Measurements from ENCODE around the gene BCR. TPM values are rescaled to one million over a fixed set of nuclear protein-coding genes. Genes with fewer than 3 reads are reported as not detected.

The BCR gene
- total RNA-seq, 6 donors from 2014 or later: 47.1 to 105 (median 68.6) TPM

- no peak overlapping the region for H3K4me3 ChIP-seq
- no peak for TF ChIP-seq POLR2A (IDR thresholded peaks at IDR 0.05)
- TF ChIP-seq EP300 (IDR thresholded peaks at IDR 0.05): no peak
- TF ChIP-seq POLR2AphosphoS5 (IDR thresholded peaks at IDR 0.05): no peak
- TF ChIP-seq, protein P1, sequence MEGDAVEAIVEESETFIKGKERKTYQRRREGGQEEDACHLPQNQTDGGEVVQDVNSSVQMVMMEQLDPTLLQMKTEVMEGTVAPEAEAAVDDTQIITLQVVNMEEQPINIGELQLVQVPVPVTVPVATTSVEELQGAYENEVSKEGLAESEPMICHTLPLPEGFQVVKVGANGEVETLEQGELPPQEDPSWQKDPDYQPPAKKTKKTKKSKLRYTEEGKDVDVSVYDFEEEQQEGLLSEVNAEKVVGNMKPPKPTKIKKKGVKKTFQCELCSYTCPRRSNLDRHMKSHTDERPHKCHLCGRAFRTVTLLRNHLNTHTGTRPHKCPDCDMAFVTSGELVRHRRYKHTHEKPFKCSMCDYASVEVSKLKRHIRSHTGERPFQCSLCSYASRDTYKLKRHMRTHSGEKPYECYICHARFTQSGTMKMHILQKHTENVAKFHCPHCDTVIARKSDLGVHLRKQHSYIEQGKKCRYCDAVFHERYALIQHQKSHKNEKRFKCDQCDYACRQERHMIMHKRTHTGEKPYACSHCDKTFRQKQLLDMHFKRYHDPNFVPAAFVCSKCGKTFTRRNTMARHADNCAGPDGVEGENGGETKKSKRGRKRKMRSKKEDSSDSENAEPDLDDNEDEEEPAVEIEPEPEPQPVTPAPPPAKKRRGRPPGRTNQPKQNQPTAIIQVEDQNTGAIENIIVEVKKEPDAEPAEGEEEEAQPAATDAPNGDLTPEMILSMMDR (IDR thresholded peaks at IDR 0.05): no peak
- peak overlapping the region in 1 of 4 donors; percentile 86 for H3K27ac ChIP-seq
- no peak for DNase-seq
- peaks cover 54 to 92% (median 62%) of the 10 kb centered on the region in 4 donors for H3K4me1 ChIP-seq
- 75 to 90% methylated on average over 15 of the region's 15 CpGs for WGBS, 2 donors
- H3K36me3 ChIP-seq: no peaks in the 10 kb centered on the region
- H3K9me3 ChIP-seq: no peaks in the 10 kb centered on the region
- ATAC-seq (ENCODE audit: low FRiP score in 2 of 2): no peak
- no peaks in the 10 kb centered on the region for H3K27me3 ChIP-seq
Observed at GRCh38 chr22:23149743-23150238, 30.5 kb upstream of the BCR start.

DNA sequence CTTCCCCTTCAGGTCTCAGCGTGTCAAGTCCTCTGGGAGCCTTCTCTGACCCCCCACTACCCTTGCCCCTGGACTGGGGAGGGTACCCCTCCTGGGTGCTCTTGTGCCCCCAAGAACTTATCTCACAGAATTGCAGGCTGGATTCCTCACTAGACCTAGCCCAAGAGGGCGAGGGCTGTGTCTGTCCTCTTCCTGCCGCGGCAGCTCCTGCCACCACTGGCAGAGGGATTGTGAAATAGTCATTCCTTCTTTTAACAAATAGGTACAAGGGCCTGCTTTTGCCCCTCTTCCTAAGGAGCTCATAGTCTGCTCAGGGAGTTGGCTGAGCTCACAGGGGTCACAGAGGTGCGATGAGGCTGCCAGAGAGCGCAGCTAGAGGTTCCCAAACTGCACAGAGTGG is 29.5 kb upstream of the BCR start:
- ATAC-seq (ENCODE audit: low FRiP score in 2 of 2): no peak
- peak overlapping the region in 2 of 4 donors; percentile 5 to 86 for H3K27ac ChIP-seq
- H3K36me3 ChIP-seq: no peaks in the 10 kb centered on the region
- H3K27me3 ChIP-seq: no peaks in the 10 kb centered on the region
- TF ChIP-seq EP300 (IDR thresholded peaks at IDR 0.05): no peak
- TF ChIP-seq POLR2A (IDR thresholded peaks at IDR 0.05): no peak
- TF ChIP-seq POLR2AphosphoS5 (IDR thresholded peaks at IDR 0.05): no peak
- TF ChIP-seq, protein P1 (IDR thresholded peaks at IDR 0.05): no peak
- peak in 1 of 2 donors; percentile 54 for DNase-seq
- H3K4me3 ChIP-seq: no peak overlapping the region
- H3K4me1 ChIP-seq: peaks cover 46 to 82% (median 52%) of the 10 kb centered on the region in 4 donors
- H3K9me3 ChIP-seq: no peaks in the 10 kb centered on the region
- WGBS, 2 donors: 59 to 75% methylated on average over 6 of the region's 6 CpGs

DNA sequence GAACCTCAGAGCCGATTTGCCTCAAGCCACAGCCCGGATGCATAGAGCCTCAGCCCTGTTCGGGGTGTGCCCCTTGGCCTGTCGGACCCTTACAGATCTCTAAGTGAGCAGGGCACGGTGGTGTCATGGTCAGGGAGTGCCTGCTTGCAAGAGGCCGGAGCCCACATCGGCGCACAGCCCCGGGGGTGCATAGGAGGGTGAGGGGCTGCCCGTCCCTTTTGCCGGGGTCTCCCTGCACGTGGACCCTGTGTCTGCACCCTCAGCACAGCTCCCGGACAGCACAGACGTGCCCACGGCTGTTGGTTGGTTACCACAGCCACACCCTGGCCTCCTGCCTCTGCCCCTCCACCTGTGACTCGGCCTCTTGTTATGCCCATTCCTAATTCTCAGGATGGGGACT is 28.5 kb upstream of the BCR start:
- no peak overlapping the region for H3K4me3 ChIP-seq
- WGBS, 2 donors: 88 to 89% methylated on average over 6 to 15 of the region's 16 CpGs
- DNase-seq (peak in 1 of 2 donors; percentile 62), ATAC-seq (ENCODE audit: low FRiP score in 2 of 2) (no peak)
- H3K27me3 ChIP-seq: no peaks in the 10 kb centered on the region
- peak overlapping the region in 3 of 4 donors; percentile 74 to 88 (median 86) for H3K27ac ChIP-seq
- no peaks in the 10 kb centered on the region for H3K9me3 ChIP-seq
- H3K36me3 ChIP-seq: no peaks in the 10 kb centered on the region
- H3K4me1 ChIP-seq: peaks cover 37 to 73% (median 49%) of the 10 kb centered on the region in 4 donors
- TF ChIP-seq EP300 (IDR thresholded peaks at IDR 0.05) (no peak), POLR2AphosphoS5 (IDR thresholded peaks at IDR 0.05) (no peak), POLR2A (IDR thresholded peaks at IDR 0.05) (no peak)
- TF ChIP-seq, protein P1 (IDR thresholded peaks at IDR 0.05): no peak

DNA sequence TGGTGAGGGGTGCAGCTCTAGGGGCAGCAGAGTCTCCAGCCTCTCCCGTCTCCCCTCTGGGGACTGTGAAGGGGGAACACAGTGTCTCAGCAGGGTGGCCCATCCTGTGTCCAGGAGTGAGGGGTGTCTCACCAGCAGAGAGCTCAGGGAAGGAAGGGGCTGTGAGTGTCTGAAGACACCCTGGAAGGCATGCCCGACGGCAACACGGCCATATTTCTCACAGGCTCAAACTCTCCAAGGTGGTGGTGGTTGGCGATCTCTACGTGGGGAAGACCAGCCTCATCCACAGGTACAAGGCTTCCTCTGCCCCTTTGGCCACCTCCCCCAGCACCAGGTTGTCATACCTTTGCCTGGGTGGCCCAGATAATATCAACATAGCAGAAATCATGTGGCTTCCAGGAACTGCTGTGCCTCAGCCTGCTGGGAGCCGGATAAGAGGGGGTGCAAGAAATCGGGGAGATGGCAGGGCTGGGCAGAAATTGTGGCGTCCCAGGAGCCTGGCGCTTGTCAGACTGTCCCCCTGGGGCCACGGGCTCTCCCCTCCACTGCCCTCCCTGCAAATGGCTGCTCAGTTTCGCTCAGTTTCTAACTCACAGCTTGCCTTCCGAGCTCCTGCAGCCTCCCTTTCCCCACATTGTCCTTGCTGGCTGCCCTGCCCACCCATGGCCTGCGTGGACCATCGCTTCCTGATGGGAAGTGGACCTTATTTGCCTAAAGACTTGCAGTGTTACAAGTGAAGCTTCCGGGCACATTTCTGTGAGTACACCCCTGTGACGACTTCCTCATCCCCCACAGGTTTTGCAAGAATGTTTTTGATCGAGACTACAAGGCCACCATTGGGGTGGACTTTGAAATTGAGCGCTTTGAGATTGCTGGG is 27.8 kb upstream of the BCR start:
- peak overlapping the region; percentile 66 to 88 (median 80) for H3K27ac ChIP-seq

More for the DNA sequence above, 27.8 kb upstream of the BCR start:
- peaks cover 31 to 71% (median 45%) of the 10 kb centered on the region in 4 donors for H3K4me1 ChIP-seq
- no peak overlapping the region for H3K4me3 ChIP-seq
- no peaks in the 10 kb centered on the region for H3K27me3 ChIP-seq
- WGBS, 2 donors: 69 to 71% methylated on average over 19 of the region's 19 CpGs
- TF ChIP-seq POLR2AphosphoS5 (IDR thresholded peaks at IDR 0.05): peak; percentile 14 to 60
- TF ChIP-seq, protein P1 (IDR thresholded peaks at IDR 0.05): no peak
- no peaks in the 10 kb centered on the region for H3K9me3 ChIP-seq
- ATAC-seq (ENCODE audit: low FRiP score in 2 of 2) (peak in 1 of 2 donors; percentile 11), DNase-seq (no peak)
- no peaks in the 10 kb centered on the region for H3K36me3 ChIP-seq

Data from upper lobe of left lung (tissue), 6 donors.